ENCODE measurements around the gene SMARCC1.

The SMARCC1 gene

GRCh38 chr3:47605652-47606051 is 176.0 kb downstream of the SMARCC1 start:
- Histone ChIP-seq H3K9me3 (ENCODE audit: control insufficient read depth, low read length) (no peaks in the 10 kb centered on the region), H3K36me3 (ENCODE audit: control insufficient read depth, insufficient read depth, low read length) (peaks cover 58% of the 10 kb centered on the region), H3K4me1 (ENCODE audit: control insufficient read depth, insufficient read depth, low read length, poor library complexity, severe bottlenecking) (no peaks in the 10 kb centered on the region), H3K27me3 (replicated peaks; ENCODE audit: control insufficient read depth, insufficient read depth, low read length, poor library complexity, severe bottlenecking) (no peaks in the 10 kb centered on the region), H3K4me3 (ENCODE audit: insufficient read depth, low read depth, low read length, poor library complexity, severe bottlenecking) (no peak overlapping the region), H3K27ac (ENCODE audit: insufficient read depth, low read length, poor library complexity, severe bottlenecking) (no peak overlapping the region)
- DNase-seq = no peak

GRCh38 chr3:47604145-47604544 is 177.5 kb downstream of the SMARCC1 start:
- Histone ChIP-seq H3K36me3 (ENCODE audit: control insufficient read depth, insufficient read depth, low read length) (peaks cover 57% of the 10 kb centered on the region), H3K27ac (ENCODE audit: insufficient read depth, low read length, poor library complexity, severe bottlenecking) (no peak overlapping the region), H3K27me3 (replicated peaks; ENCODE audit: control insufficient read depth, insufficient read depth, low read length, poor library complexity, severe bottlenecking) (no peaks in the 10 kb centered on the region), H3K4me1 (ENCODE audit: control insufficient read depth, insufficient read depth, low read length, poor library complexity, severe bottlenecking) (no peaks in the 10 kb centered on the region), H3K4me3 (ENCODE audit: insufficient read depth, low read depth, low read length, poor library complexity, severe bottlenecking) (no peak overlapping the region), H3K9me3 (ENCODE audit: control insufficient read depth, low read length) (no peaks in the 10 kb centered on the region)
- no peak for DNase-seq

GRCh38 chr3:47603332-47603731 is 178.4 kb downstream of the SMARCC1 start:
- no peak for DNase-seq
- no peak overlapping the region for H3K4me3 ChIP-seq (ENCODE audit: insufficient read depth, low read depth, low read length, poor library complexity, severe bottlenecking)
- no peak overlapping the region for H3K27ac ChIP-seq (ENCODE audit: insufficient read depth, low read length, poor library complexity, severe bottlenecking)
- H3K9me3 ChIP-seq (ENCODE audit: control insufficient read depth, low read length) = no peaks in the 10 kb centered on the region
- no peaks in the 10 kb centered on the region for H3K27me3 ChIP-seq (replicated peaks; ENCODE audit: control insufficient read depth, insufficient read depth, low read length, poor library complexity, severe bottlenecking)
- H3K4me1 ChIP-seq (ENCODE audit: control insufficient read depth, insufficient read depth, low read length, poor library complexity, severe bottlenecking) = no peaks in the 10 kb centered on the region
- H3K36me3 ChIP-seq (ENCODE audit: control insufficient read depth, insufficient read depth, low read length) = peaks cover 49% of the 10 kb centered on the region

GRCh38 chr3:47601281-47601680 is 180.4 kb downstream of the SMARCC1 start:
- Histone ChIP-seq H3K4me3 (ENCODE audit: insufficient read depth, low read depth, low read length, poor library complexity, severe bottlenecking) (no peak overlapping the region), H3K36me3 (ENCODE audit: control insufficient read depth, insufficient read depth, low read length) (peaks cover 34% of the 10 kb centered on the region), H3K27ac (ENCODE audit: insufficient read depth, low read length, poor library complexity, severe bottlenecking) (no peak overlapping the region), H3K27me3 (replicated peaks; ENCODE audit: control insufficient read depth, insufficient read depth, low read length, poor library complexity, severe bottlenecking) (no peaks in the 10 kb centered on the region), H3K9me3 (ENCODE audit: control insufficient read depth, low read length) (no peaks in the 10 kb centered on the region), H3K4me1 (ENCODE audit: control insufficient read depth, insufficient read depth, low read length, poor library complexity, severe bottlenecking) (no peaks in the 10 kb centered on the region)
- no peak for DNase-seq

- Histone ChIP-seq H3K4me3 (ENCODE audit: insufficient read depth, low read depth, low read length, poor library complexity, severe bottlenecking) (no peak overlapping the region), H3K4me1 (ENCODE audit: control insufficient read depth, insufficient read depth, low read length, poor library complexity, severe bottlenecking) (no peaks in the 10 kb centered on the region), H3K36me3 (ENCODE audit: control insufficient read depth, insufficient read depth, low read length) (peaks cover 28% of the 10 kb centered on the region), H3K27ac (ENCODE audit: insufficient read depth, low read length, poor library complexity, severe bottlenecking) (no peak overlapping the region), H3K9me3 (ENCODE audit: control insufficient read depth, low read length) (no peaks in the 10 kb centered on the region), H3K27me3 (replicated peaks; ENCODE audit: control insufficient read depth, insufficient read depth, low read length, poor library complexity, severe bottlenecking) (no peaks in the 10 kb centered on the region)
- DNase-seq = no peak
These were observed 186.9 kb downstream of the SMARCC1 start for GRCh38 chr3:47594792-47595191.

- DNase-seq = no peak
- H3K27me3 ChIP-seq (replicated peaks; ENCODE audit: control insufficient read depth, insufficient read depth, low read length, poor library complexity, severe bottlenecking) = no peaks in the 10 kb centered on the region
These were observed 189.5 kb downstream of the SMARCC1 start for GRCh38 chr3:47592066-47592795.

GRCh38 chr3:47590216-47590615 is 191.5 kb downstream of the SMARCC1 start:
- DNase-seq = no peak
- no peak overlapping the region for H3K4me3 ChIP-seq (ENCODE audit: insufficient read depth, low read depth, low read length, poor library complexity, severe bottlenecking)
- H3K4me1 ChIP-seq (ENCODE audit: control insufficient read depth, insufficient read depth, low read length, poor library complexity, severe bottlenecking) = no peaks in the 10 kb centered on the region
- H3K9me3 ChIP-seq (ENCODE audit: control insufficient read depth, low read length) = no peaks in the 10 kb centered on the region
- peaks cover 42% of the 10 kb centered on the region for H3K36me3 ChIP-seq (ENCODE audit: control insufficient read depth, insufficient read depth, low read length)
- H3K27me3 ChIP-seq (replicated peaks; ENCODE audit: control insufficient read depth, insufficient read depth, low read length, poor library complexity, severe bottlenecking) = no peaks in the 10 kb centered on the region
- H3K27ac ChIP-seq (ENCODE audit: insufficient read depth, low read length, poor library complexity, severe bottlenecking) = no peak overlapping the region

More at GRCh38 chr3:47592066-47592795, 189.5 kb downstream of the SMARCC1 start:
- Histone ChIP-seq H3K36me3 (ENCODE audit: control insufficient read depth, insufficient read depth, low read length) (peaks cover 45% of the 10 kb centered on the region), H3K4me1 (ENCODE audit: control insufficient read depth, insufficient read depth, low read length, poor library complexity, severe bottlenecking) (no peaks in the 10 kb centered on the region), H3K4me3 (ENCODE audit: insufficient read depth, low read depth, low read length, poor library complexity, severe bottlenecking) (no peak overlapping the region), H3K9me3 (ENCODE audit: control insufficient read depth, low read length) (no peaks in the 10 kb centered on the region), H3K27ac (ENCODE audit: insufficient read depth, low read length, poor library complexity, severe bottlenecking) (no peak overlapping the region)

- Histone ChIP-seq H3K27me3 (replicated peaks; ENCODE audit: control insufficient read depth, insufficient read depth, low read length, poor library complexity, severe bottlenecking) (no peaks in the 10 kb centered on the region), H3K36me3 (ENCODE audit: control insufficient read depth, insufficient read depth, low read length) (peaks cover 37% of the 10 kb centered on the region), H3K9me3 (ENCODE audit: control insufficient read depth, low read length) (no peaks in the 10 kb centered on the region), H3K4me1 (ENCODE audit: control insufficient read depth, insufficient read depth, low read length, poor library complexity, severe bottlenecking) (no peaks in the 10 kb centered on the region), H3K27ac (ENCODE audit: insufficient read depth, low read length, poor library complexity, severe bottlenecking) (no peak overlapping the region), H3K4me3 (ENCODE audit: insufficient read depth, low read depth, low read length, poor library complexity, severe bottlenecking) (no peak overlapping the region)
- DNase-seq = no peak
These were observed 193.1 kb downstream of the SMARCC1 start for GRCh38 chr3:47588587-47588986.

- no peak for DNase-seq
- H3K27ac ChIP-seq (ENCODE audit: insufficient read depth, low read length, poor library complexity, severe bottlenecking) = no peak overlapping the region
- H3K36me3 ChIP-seq (ENCODE audit: control insufficient read depth, insufficient read depth, low read length) = peaks cover 34% of the 10 kb centered on the region
- no peaks in the 10 kb centered on the region for H3K4me1 ChIP-seq (ENCODE audit: control insufficient read depth, insufficient read depth, low read length, poor library complexity, severe bottlenecking)
- no peaks in the 10 kb centered on the region for H3K9me3 ChIP-seq (ENCODE audit: control insufficient read depth, low read length)
- H3K27me3 ChIP-seq (replicated peaks; ENCODE audit: control insufficient read depth, insufficient read depth, low read length, poor library complexity, severe bottlenecking) = no peaks in the 10 kb centered on the region
- H3K4me3 ChIP-seq (ENCODE audit: insufficient read depth, low read depth, low read length, poor library complexity, severe bottlenecking) = no peak overlapping the region
These were observed 193.6 kb downstream of the SMARCC1 start for GRCh38 chr3:47588053-47588452.

GRCh38 chr3:47586746-47587145 is 194.9 kb downstream of the SMARCC1 start:
- Histone ChIP-seq H3K4me1 (ENCODE audit: control insufficient read depth, insufficient read depth, low read length, poor library complexity, severe bottlenecking) (no peaks in the 10 kb centered on the region), H3K36me3 (ENCODE audit: control insufficient read depth, insufficient read depth, low read length) (peaks cover 34% of the 10 kb centered on the region), H3K27ac (ENCODE audit: insufficient read depth, low read length, poor library complexity, severe bottlenecking) (no peak overlapping the region), H3K27me3 (replicated peaks; ENCODE audit: control insufficient read depth, insufficient read depth, low read length, poor library complexity, severe bottlenecking) (no peaks in the 10 kb centered on the region), H3K9me3 (ENCODE audit: control insufficient read depth, low read length) (no peaks in the 10 kb centered on the region), H3K4me3 (ENCODE audit: insufficient read depth, low read depth, low read length, poor library complexity, severe bottlenecking) (no peak overlapping the region)
- no peak for DNase-seq
